ENCODE measurements around the gene SMC5.
"Not testable (repeated sequence)": the region's sequence is repeated elsewhere in the genome, so short reads cannot be mapped to it uniquely, and the experiment has no call there.

- TF ChIP-seq POLR2A (IDR thresholded peaks at IDR 0.05; ENCODE audit: low read depth, low read length); TAF1 (IDR thresholded peaks at IDR 0.05; ENCODE audit: borderline replicate concordance, low read depth, low read length): not testable (repeated sequence)
Observed at GRCh38 chr9:70328625-70329024, 69.8 kb downstream of the SMC5 start.

Measured in GM12892 (cell line).